ENCODE measurements around the gene SIGLEC11. TPM values are rescaled to one million over a fixed set of nuclear protein-coding genes. Genes with fewer than 3 reads are reported as not detected.

SIGLEC11 gene
- polyA plus RNA-seq, 1 donor from 2014 or later, result not detected

GRCh38 chr19:49936549-49936948, 24.4 kb downstream of the SIGLEC11 start:
- no peaks in the 10 kb centered on the region for H3F3A ChIP-seq (ENCODE audit: insufficient read depth, low read length, poor library complexity, severe bottlenecking)

GRCh38 chr19:49933643-49934042, 27.3 kb downstream of the SIGLEC11 start:
- H3F3A ChIP-seq (ENCODE audit: insufficient read depth, low read length, poor library complexity, severe bottlenecking), result no peaks in the 10 kb centered on the region
- H3K36me3 ChIP-seq (ENCODE audit: insufficient read depth, low read length), result no peaks in the 10 kb centered on the region
- H3K9me3 ChIP-seq (ENCODE audit: low read length), result no peaks in the 10 kb centered on the region
- H3K4me2 ChIP-seq (ENCODE audit: low read length), result no peak overlapping the region
- H3K9ac ChIP-seq (ENCODE audit: low read length), result no peak overlapping the region
- H3K27me3 ChIP-seq (ENCODE audit: insufficient read depth, low read depth, low read length), result no peaks in the 10 kb centered on the region
- no peak overlapping the region for H3K4me3 ChIP-seq (ENCODE audit: low read length)
- peaks cover 5% of the 10 kb centered on the region for H3K79me2 ChIP-seq (replicated peaks; ENCODE audit: insufficient read depth, low read length)
- H3K27ac ChIP-seq (ENCODE audit: low read length), result no peak overlapping the region
- TF ChIP-seq POLR2AphosphoS5 (IDR thresholded peaks at IDR 0.05), result no peak
- no peaks in the 10 kb centered on the region for H4K20me1 ChIP-seq (ENCODE audit: insufficient read depth)
- H2AFZ ChIP-seq (ENCODE audit: low read depth, low read length), result no peak overlapping the region
- H3K9me2 ChIP-seq (ENCODE audit: insufficient read depth, low read length), result no peaks in the 10 kb centered on the region

More at GRCh38 chr19:49936549-49936948, 24.4 kb downstream of the SIGLEC11 start:
- no peaks in the 10 kb centered on the region for H3K79me2 ChIP-seq (replicated peaks; ENCODE audit: insufficient read depth, low read length)
- H3K36me3 ChIP-seq (ENCODE audit: insufficient read depth, low read length), result no peaks in the 10 kb centered on the region
- H4K20me1 ChIP-seq (ENCODE audit: insufficient read depth), result no peaks in the 10 kb centered on the region
- H3K27ac ChIP-seq (ENCODE audit: low read length), result no peak overlapping the region
- H3K9me3 ChIP-seq (ENCODE audit: low read length), result no peaks in the 10 kb centered on the region
- no peak overlapping the region for H3K9ac ChIP-seq (ENCODE audit: low read length)
- H2AFZ ChIP-seq (ENCODE audit: low read depth, low read length), result no peak overlapping the region
- H3K4me2 ChIP-seq (ENCODE audit: low read length), result no peak overlapping the region
- H3K4me3 ChIP-seq (ENCODE audit: low read length), result no peak overlapping the region
- no peaks in the 10 kb centered on the region for H3K9me2 ChIP-seq (ENCODE audit: insufficient read depth, low read length)
- TF ChIP-seq EP300 (conservative IDR thresholded peaks at IDR 0.05; ENCODE audit: poor library complexity, severe bottlenecking) (no peak), POLR2AphosphoS5 (IDR thresholded peaks at IDR 0.05) (no peak), CTCF (IDR thresholded peaks at IDR 0.05; ENCODE audit: poor library complexity, severe bottlenecking) (no peak), TAF1 (IDR thresholded peaks at IDR 0.05; ENCODE audit: low read depth) (no peak), SMC3 (conservative IDR thresholded peaks at IDR 0.05; ENCODE audit: poor library complexity) (no peak), RAD21 (conservative IDR thresholded peaks at IDR 0.05) (no peak), MXI1 (conservative IDR thresholded peaks at IDR 0.05; ENCODE audit: poor library complexity, severe bottlenecking) (no peak), EZH2 (IDR thresholded peaks at IDR 0.05; ENCODE audit: borderline replicate concordance, insufficient read depth, low read length, poor library complexity, severe bottlenecking) (no peak), REST (IDR thresholded peaks at IDR 0.05; ENCODE audit: borderline replicate concordance) (no peak)
- no peaks in the 10 kb centered on the region for H3K27me3 ChIP-seq (ENCODE audit: insufficient read depth, low read depth, low read length)

- Histone ChIP-seq H3F3A (ENCODE audit: insufficient read depth, low read length, poor library complexity, severe bottlenecking) (no peaks in the 10 kb centered on the region), H3K9me3 (ENCODE audit: low read length) (no peaks in the 10 kb centered on the region), H4K20me1 (ENCODE audit: insufficient read depth) (no peaks in the 10 kb centered on the region), H3K9ac (ENCODE audit: low read length) (no peak overlapping the region), H3K9me2 (ENCODE audit: insufficient read depth, low read length) (no peaks in the 10 kb centered on the region), H3K4me3 (ENCODE audit: low read length) (no peak overlapping the region), H3K79me2 (replicated peaks; ENCODE audit: insufficient read depth, low read length) (peaks cover 13% of the 10 kb centered on the region), H3K4me2 (ENCODE audit: low read length) (no peak overlapping the region), H3K36me3 (ENCODE audit: insufficient read depth, low read length) (no peaks in the 10 kb centered on the region), H3K27ac (ENCODE audit: low read length) (no peak overlapping the region), H2AFZ (ENCODE audit: low read depth, low read length) (no peak overlapping the region), H3K27me3 (ENCODE audit: insufficient read depth, low read depth, low read length) (no peaks in the 10 kb centered on the region)
- TF ChIP-seq REST (IDR thresholded peaks at IDR 0.05; ENCODE audit: borderline replicate concordance) (no peak), MXI1 (conservative IDR thresholded peaks at IDR 0.05; ENCODE audit: poor library complexity, severe bottlenecking) (no peak), RAD21 (conservative IDR thresholded peaks at IDR 0.05) (no peak), EZH2 (IDR thresholded peaks at IDR 0.05; ENCODE audit: borderline replicate concordance, insufficient read depth, low read length, poor library complexity, severe bottlenecking) (no peak)
These were observed 28.2 kb downstream of the SIGLEC11 start for GRCh38 chr19:49932731-49933131.

Measured in neural cell (in vitro differentiated cells).